Ectodermal cell (in vitro differentiated cells): Measurements from ENCODE around the gene MAVS.

Experiments
- H3K27ac ChIP-seq: 2 replicates; pipeline ENCODE4 v1.7.0; 2013; ENCODE audit warnings: mild to moderate bottlenecking, low read depth, low read length; ENCODE audit not compliant: insufficient read depth, poor library complexity, severe bottlenecking
- H3K27me3 ChIP-seq: 2 replicates; pipeline ENCODE4 v1.7.0; 2013; ENCODE audit warnings: mild to moderate bottlenecking, low read length; ENCODE audit not compliant: insufficient read depth, control insufficient read depth, poor library complexity, severe bottlenecking
- H3K36me3 ChIP-seq: one replicate; pipeline ENCODE4 v1.7.0; 2013; ENCODE audit warnings: low read length; ENCODE audit not compliant: control insufficient read depth, insufficient read depth
- H3K4me1 ChIP-seq: one replicate; pipeline ENCODE4 v1.7.0; 2013; ENCODE audit warnings: low read length; ENCODE audit not compliant: control insufficient read depth, insufficient read depth
- H3K4me3 ChIP-seq: 2 replicates; pipeline ENCODE4 v1.7.0; 2013; ENCODE audit warnings: low read depth, low read length, control low read depth; ENCODE audit not compliant: insufficient read depth
- H3K9me3 ChIP-seq: 2 replicates; pipeline ENCODE4 v1.7.0; 2013; ENCODE audit warnings: mild to moderate bottlenecking, low read length, moderate library complexity; ENCODE audit not compliant: control insufficient read depth
- WGBS, 2 experiments: methylation state at CpG; one replicate each; pipeline ENCODE4 v1.1.7; 2013; ENCODE audit warnings: missing lambda C conversion rate in 2 of 2; 5-methylcytosine and 5-hydroxymethylcytosine counted together

The MAVS gene

DNA sequence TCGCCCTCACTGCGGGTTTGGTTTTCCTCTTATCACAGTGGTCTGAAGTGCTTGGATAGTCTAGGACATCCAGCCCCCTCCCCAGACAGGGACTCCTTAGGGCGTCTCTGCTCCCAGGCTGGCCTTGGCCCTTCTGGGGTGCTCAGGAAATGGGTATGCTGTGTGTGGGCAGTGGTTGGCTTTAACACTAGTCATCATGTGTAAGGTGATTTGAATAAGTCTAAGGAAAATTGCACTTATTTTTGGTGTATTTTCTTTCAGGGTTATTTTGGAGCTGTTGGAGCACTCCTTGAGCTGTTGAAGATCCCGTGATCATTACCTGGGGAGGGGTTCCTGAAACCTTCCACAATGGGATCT is 76.3 kb downstream of the MAVS start:
- Histone ChIP-seq H3K9me3 (no peaks in the 10 kb centered on the region), H3K27me3 (no peaks in the 10 kb centered on the region), H3K36me3 (peaks cover 5% of the 10 kb centered on the region), H3K4me3 (no peak overlapping the region), H3K4me1 (peaks cover 17% of the 10 kb centered on the region), H3K27ac (no peak overlapping the region)
- 94 to 95% methylated on average over 4 of the region's 4 CpGs for WGBS, 2 experiments

GRCh38 chr20:3923818-3924217 is 77.2 kb downstream of the MAVS start:
- H3K36me3 ChIP-seq, result peaks cover 5% of the 10 kb centered on the region
- no peak overlapping the region for H3K4me3 ChIP-seq
- no peaks in the 10 kb centered on the region for H3K9me3 ChIP-seq
- peaks cover 17% of the 10 kb centered on the region for H3K4me1 ChIP-seq
- 94 to 96% methylated on average over 2 of the region's 2 CpGs for WGBS, 2 experiments
- H3K27ac ChIP-seq, result no peak overlapping the region
- no peaks in the 10 kb centered on the region for H3K27me3 ChIP-seq

DNA sequence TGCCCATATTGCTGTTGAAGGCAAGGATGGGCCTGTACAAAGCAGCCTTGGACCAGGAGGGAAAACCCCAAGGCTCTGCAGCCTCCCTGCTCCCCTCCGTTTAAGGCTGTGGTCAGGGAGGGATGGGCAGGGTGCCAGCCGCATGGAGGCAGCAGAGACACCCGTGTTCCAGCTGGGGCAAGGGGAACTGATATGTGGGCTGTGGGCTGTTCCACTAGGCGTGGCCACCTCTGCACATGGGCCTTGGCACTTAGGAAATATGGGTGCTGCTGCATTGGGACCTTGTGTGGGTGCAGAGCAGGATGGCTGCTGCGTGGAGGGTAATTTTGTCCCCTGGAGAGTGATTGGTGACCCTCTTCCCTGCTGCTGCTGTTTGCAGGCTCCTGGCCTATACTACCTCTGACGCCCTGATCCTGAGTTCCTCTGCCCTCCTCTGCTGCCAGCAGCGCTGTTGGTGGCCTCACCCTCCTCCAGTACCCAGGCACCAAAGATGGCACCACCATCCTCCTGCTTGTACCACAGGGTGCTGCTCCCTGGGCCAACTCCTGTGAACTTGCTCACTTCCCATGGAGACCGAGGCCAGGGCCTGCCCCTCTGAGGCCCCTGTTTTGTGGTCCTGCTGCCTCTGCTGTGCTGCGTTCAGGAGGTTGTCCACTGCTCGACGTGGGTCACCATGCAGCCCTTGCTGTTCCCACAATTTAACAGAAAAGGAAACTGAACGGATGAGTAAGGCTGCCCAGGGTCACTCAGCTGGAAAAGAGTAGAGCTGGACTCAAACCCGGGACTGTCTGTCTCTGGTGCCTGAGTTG is 77.9 kb downstream of the MAVS start:
- WGBS, 2 experiments, result 90 to 91% methylated on average over 13 of the region's 13 CpGs
- Histone ChIP-seq H3K27ac (no peak overlapping the region), H3K36me3 (peaks cover 5% of the 10 kb centered on the region)

DNA sequence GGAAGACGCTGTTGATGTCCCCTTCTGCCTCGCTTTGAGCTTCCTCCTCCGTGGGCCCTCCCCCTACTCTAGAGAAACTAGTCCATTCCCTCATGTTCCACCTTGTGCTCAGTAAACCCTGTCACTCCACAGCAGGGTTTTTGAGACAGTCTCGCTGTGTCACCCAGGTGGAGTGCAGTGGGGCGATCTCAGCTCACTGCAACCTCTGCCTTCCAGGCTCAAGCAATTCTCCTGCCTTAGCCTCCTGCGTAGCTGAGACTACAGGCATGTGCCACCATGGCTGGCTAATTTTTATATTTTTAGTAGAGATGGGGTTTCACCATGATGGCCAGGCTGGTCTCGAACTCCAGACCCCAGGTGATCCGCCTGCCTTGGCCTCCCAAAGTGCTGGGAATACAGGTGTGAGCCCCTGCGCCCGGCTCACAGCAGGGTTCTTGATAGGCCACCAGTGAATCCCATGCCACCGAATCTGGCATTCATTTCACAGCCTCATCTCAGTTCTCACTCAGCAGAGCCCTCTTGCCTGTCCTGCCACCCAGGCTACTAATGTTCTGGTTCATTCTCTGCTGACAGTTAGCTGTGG is 78.6 kb downstream of the MAVS start:
- Histone ChIP-seq H3K4me1 (peaks cover 17% of the 10 kb centered on the region), H3K4me3 (no peak overlapping the region), H3K27me3 (no peaks in the 10 kb centered on the region), H3K9me3 (no peaks in the 10 kb centered on the region), H3K27ac (no peak overlapping the region), H3K36me3 (peaks cover 5% of the 10 kb centered on the region)
- 94% methylated on average over 11 of the region's 11 CpGs for WGBS, 2 experiments

More for the DNA sequence above, 77.9 kb downstream of the MAVS start:
- Histone ChIP-seq H3K4me1 (peaks cover 17% of the 10 kb centered on the region), H3K4me3 (no peak overlapping the region), H3K27me3 (no peaks in the 10 kb centered on the region), H3K9me3 (no peaks in the 10 kb centered on the region)
